ENCODE results near the gene HDAC4.

The HDAC4 gene

GRCh38 chr2:239153806-239154591 lies 246.8 kb downstream of the HDAC4 start:
- no peak for DNase-seq (ENCODE audit: low read depth)

GRCh38 chr2:239152916-239153305 lies 247.9 kb downstream of the HDAC4 start:
- DNase-seq (ENCODE audit: low read depth), result no peak

DNA sequence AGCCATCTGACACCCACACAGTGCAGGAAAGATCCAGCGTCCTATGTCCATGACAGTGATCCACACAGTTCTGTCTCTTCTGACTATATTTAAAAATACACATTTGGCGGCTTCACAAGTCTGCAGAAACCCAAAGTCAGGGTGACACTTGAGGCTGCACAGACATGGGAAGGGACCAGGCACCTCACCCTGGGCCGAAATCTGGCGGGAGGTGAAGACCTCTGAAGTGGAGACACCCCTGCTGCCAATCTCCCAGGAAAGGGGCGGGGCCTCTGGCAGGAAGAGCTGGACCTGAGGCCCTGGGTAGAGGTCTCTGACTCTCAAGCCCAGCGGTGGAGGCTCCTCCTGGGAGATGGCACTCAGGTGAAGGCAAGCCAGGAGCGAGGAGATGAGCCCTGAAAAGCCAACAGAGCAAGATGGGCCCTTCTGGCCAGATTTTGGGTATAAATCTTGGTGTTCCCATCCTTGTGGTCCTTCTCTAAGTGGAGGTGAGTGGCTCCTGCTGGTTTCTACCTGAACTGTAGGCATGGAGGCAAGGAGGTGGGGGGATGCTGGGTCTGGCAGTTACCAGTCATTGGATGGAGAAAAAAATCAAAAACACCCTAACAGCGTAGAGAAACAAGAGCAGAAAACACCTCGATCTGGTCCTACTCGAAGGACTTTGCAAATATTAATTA lies 248.4 kb downstream of the HDAC4 start:
- DNase-seq (ENCODE audit: low read depth), result no peak

GRCh38 chr2:239151201-239152131 lies 249.4 kb downstream of the HDAC4 start:
- DNase-seq (ENCODE audit: low read depth), result no peak

- no peak for DNase-seq (ENCODE audit: low read depth)
These were observed 250.5 kb downstream of the HDAC4 start for GRCh38 chr2:239150125-239151011.

- DNase-seq (ENCODE audit: low read depth), result no peak
These were observed 251.3 kb downstream of the HDAC4 start for GRCh38 chr2:239149501-239149900.

GRCh38 chr2:239148495-239149200 lies 252.2 kb downstream of the HDAC4 start:
- no peak for DNase-seq (ENCODE audit: low read depth)

- no peak for DNase-seq (ENCODE audit: low read depth)
These were observed 253.4 kb downstream of the HDAC4 start for GRCh38 chr2:239147376-239147775.

DNA sequence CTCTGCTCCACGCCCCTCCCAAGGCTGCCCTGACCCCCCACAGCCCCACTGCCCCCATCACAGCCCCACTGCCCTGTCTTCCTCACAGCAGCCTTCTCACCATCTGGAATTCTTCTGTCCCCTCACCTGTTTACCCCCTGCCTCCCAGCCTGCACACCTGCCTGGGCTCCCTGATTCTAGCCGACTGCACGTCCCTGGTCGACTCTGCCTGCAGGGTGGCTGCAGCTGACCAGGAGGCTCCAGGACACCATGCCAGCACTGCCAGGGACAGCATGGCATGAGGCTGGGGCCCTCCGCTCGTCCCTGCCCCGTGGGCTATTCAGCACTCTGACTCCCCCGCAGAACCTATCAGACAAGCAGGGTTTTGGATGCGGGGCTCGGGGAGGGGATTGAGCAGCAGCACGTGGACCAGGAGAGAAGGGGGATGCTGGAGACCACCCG lies 254.1 kb downstream of the HDAC4 start:
- DNase-seq (ENCODE audit: low read depth), result no peak

GRCh38 chr2:239146011-239146641 lies 254.7 kb downstream of the HDAC4 start:
- no peak for DNase-seq (ENCODE audit: low read depth)

GRCh38 chr2:239145601-239146000 lies 255.2 kb downstream of the HDAC4 start:
- DNase-seq (ENCODE audit: low read depth), result no peak

DNA sequence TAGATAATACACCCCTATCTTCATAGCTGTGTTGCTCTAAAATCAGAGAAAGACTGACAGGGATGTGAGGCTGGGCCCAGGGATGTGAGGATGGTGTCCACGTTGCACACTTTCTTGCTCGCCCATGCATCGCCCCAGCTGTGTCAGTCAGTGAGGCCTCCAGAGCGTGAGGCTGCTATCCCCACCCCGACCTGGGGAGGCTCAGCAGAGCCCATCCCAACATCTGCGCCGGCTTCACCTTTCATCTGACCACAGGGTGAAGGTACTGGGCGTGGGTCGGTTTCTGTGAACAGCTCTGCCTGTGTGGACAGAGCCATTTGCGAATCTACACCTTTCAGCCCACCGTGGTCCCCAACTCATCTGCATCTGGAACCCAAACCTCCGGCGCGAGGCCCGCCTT lies 255.7 kb downstream of the HDAC4 start:
- DNase-seq (ENCODE audit: low read depth), result no peak

- DNase-seq (ENCODE audit: low read depth), result no peak
These were observed 256.2 kb downstream of the HDAC4 start for GRCh38 chr2:239144713-239144999.

- DNase-seq (ENCODE audit: low read depth), result peak; percentile 8
These were observed 256.7 kb downstream of the HDAC4 start for GRCh38 chr2:239143858-239144712.

- DNase-seq (ENCODE audit: low read depth), result no peak
These were observed 258.0 kb downstream of the HDAC4 start for GRCh38 chr2:239142806-239143205.

DNA sequence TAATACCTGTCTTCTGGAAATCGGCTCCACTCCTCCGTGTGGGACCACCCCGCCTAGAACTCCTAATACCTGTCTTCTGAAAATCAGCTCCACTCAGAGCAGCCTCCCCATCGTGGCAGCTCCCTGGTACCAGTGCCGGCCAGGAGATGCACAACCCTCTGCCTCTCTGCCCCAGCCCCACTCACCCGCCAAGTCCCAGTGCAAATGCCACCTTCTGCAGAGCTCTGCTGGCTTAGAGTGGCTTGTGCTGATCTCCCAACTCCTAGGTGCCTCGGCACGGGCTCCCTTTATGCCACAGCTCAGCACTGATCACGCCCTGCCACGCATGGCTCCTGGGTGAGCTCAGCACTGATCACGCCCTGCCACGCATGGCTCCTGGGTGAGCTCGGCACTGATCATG lies 258.5 kb downstream of the HDAC4 start:
- no peak for DNase-seq (ENCODE audit: low read depth)

- DNase-seq (ENCODE audit: low read depth), result no peak
These were observed 259.6 kb downstream of the HDAC4 start for GRCh38 chr2:239141021-239141760.

GRCh38 chr2:239140346-239141020 lies 260.3 kb downstream of the HDAC4 start:
- DNase-seq (ENCODE audit: low read depth), result no peak
